ENCODE measurements around the gene EAPP.

DNA sequence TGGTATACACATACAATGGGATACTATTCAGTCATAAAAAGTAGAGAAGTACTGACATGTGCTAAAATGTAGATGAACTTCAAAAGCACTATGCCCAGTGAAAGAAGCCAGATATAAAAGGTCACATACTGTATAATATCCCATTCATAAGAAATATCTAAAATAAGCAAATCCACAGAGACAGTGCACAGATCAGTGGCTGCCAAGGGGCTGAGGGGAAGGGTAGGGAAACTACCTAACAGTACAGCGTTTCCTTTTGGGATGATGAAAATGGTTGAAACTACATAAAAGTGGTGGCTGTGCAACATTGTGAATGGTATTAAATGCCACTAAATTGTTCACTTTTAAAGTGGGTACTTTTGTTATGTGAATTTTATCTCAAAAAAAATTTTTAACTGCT, 11.9 kb downstream of the EAPP start:
- TF ChIP-seq, protein P1, sequence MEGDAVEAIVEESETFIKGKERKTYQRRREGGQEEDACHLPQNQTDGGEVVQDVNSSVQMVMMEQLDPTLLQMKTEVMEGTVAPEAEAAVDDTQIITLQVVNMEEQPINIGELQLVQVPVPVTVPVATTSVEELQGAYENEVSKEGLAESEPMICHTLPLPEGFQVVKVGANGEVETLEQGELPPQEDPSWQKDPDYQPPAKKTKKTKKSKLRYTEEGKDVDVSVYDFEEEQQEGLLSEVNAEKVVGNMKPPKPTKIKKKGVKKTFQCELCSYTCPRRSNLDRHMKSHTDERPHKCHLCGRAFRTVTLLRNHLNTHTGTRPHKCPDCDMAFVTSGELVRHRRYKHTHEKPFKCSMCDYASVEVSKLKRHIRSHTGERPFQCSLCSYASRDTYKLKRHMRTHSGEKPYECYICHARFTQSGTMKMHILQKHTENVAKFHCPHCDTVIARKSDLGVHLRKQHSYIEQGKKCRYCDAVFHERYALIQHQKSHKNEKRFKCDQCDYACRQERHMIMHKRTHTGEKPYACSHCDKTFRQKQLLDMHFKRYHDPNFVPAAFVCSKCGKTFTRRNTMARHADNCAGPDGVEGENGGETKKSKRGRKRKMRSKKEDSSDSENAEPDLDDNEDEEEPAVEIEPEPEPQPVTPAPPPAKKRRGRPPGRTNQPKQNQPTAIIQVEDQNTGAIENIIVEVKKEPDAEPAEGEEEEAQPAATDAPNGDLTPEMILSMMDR (conservative IDR thresholded peaks at IDR 0.05), result no peak
- no peak for TF ChIP-seq ZFX (IDR thresholded peaks at IDR 0.05)
